Fibroblast of pulmonary artery (primary cell): ENCODE measurements around the gene TMEM38A.
A peak's percentile ranks its signal among the peaks of the same experiment; 100 is the strongest.
"Not testable (repeated sequence)": the region's sequence is repeated elsewhere in the genome, so short reads cannot be mapped to it uniquely, and the experiment has no call there.

Source experiments
- DNase-seq: peaks from one replicate; pipeline ENCODE4 v3.0.0-alpha.2; 2010; ENCODE audit warnings: low read depth
- H3K4me3 ChIP-seq: replicated peaks from 2 replicates; pipeline ENCODE4 v1.5.1; 2011; ENCODE audit warnings: low read depth, mild to moderate bottlenecking, control low read depth, low read length, moderate library complexity
- CTCF ChIP-seq: IDR thresholded peaks from 2 replicates; pipeline ENCODE4 v1.5.1; 2011; ENCODE audit warnings: mild to moderate bottlenecking, control low read depth, low read length, inconsistent platforms; ENCODE audit errors: missing control alignments

TMEM38A gene

GRCh38 chr19:16702123-16702522 is 41.2 kb downstream of the TMEM38A start:
- TF ChIP-seq CTCF = no peak
- H3K4me3 ChIP-seq = no peak overlapping the region
- peak; percentile 30 for DNase-seq

GRCh38 chr19:16703677-16704076 is 42.7 kb downstream of the TMEM38A start:
- H3K4me3 ChIP-seq = no peak overlapping the region
- no peak for TF ChIP-seq CTCF
- no peak for DNase-seq

- H3K4me3 ChIP-seq, DNase-seq: not testable (repeated sequence)
Measured at GRCh38 chr19:16710870-16711269, 49.9 kb downstream of the TMEM38A start.

- not testable (repeated sequence) for DNase-seq, H3K4me3 ChIP-seq
Measured at GRCh38 chr19:16712295-16712694, 51.4 kb downstream of the TMEM38A start.

GRCh38 chr19:16714702-16715287 is 53.9 kb downstream of the TMEM38A start:
- peak; percentile 46 for DNase-seq
- TF ChIP-seq CTCF = peak; percentile 83
- H3K4me3 ChIP-seq = no peak overlapping the region

GRCh38 chr19:16715611-16716010 is 54.7 kb downstream of the TMEM38A start:
- TF ChIP-seq CTCF = no peak
- DNase-seq = no peak
- no peak overlapping the region for H3K4me3 ChIP-seq

- H3K4me3 ChIP-seq = no peak overlapping the region
- TF ChIP-seq CTCF = no peak
- DNase-seq = no peak
Measured at GRCh38 chr19:16721051-16721450, 60.1 kb downstream of the TMEM38A start.

GRCh38 chr19:16722591-16722990 is 61.7 kb downstream of the TMEM38A start:
- TF ChIP-seq CTCF = no peak

More at GRCh38 chr19:16722591-16722990, 61.7 kb downstream of the TMEM38A start:
- DNase-seq = no peak
- no peak overlapping the region for H3K4me3 ChIP-seq
